Coronary artery (tissue), 2 donors: ENCODE data around the gene DST.

Experiments
- DNase-seq: peaks from one replicate; pipeline ENCODE4 v3.0.0-alpha.2; 2017; ENCODE audit warnings: low spot score
- H3K27ac ChIP-seq, 2 donors: fragments of 200-600 bp; sonication (generic); one replicate each; pipeline ENCODE4 v1.5.1; 2016 to 2019
- H3K4me3 ChIP-seq: fragments of 200-600 bp; sonication (generic); 2 replicates; pipeline ENCODE4 v1.5.1; 2016; ENCODE audit warnings: mild to moderate bottlenecking, moderate library complexity
- TF ChIP-seq, protein P1 (sequence below): fragments of 200-600 bp; sonication (generic); IDR thresholded peaks from one replicate; pipeline ENCODE4 v1.5.1; 2019; ENCODE audit warnings: antibody characterized with exemption

The DST gene

DNA sequence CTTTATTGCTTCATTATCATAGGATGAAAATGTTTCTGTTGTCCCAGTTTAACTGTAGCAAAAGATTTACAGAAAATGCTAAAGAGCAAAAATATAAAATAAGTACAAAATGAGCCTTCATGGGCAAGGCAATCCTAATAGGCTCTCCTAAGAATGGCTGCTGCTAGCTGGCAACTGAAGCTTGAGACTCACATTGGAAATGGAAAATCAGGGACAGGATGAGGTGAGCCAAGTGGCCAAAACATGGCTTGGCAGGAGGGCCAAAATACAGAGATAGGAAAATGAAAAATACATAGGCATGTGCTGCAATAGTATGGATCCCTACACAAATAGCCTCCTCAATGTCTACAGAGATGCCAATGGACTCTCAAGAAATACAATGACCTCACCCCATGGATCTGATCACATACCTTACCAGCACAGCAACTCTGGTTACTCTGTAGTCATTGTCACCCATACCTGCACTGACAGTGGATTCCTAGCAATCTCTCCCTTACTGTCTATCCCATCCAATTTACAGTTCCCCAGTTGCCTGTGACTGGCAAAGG lies 105.4 kb downstream of the DST start:
- peak overlapping the region; percentile 7 to 57 for H3K27ac ChIP-seq
- DNase-seq, result no peak
- TF ChIP-seq, protein P1, sequence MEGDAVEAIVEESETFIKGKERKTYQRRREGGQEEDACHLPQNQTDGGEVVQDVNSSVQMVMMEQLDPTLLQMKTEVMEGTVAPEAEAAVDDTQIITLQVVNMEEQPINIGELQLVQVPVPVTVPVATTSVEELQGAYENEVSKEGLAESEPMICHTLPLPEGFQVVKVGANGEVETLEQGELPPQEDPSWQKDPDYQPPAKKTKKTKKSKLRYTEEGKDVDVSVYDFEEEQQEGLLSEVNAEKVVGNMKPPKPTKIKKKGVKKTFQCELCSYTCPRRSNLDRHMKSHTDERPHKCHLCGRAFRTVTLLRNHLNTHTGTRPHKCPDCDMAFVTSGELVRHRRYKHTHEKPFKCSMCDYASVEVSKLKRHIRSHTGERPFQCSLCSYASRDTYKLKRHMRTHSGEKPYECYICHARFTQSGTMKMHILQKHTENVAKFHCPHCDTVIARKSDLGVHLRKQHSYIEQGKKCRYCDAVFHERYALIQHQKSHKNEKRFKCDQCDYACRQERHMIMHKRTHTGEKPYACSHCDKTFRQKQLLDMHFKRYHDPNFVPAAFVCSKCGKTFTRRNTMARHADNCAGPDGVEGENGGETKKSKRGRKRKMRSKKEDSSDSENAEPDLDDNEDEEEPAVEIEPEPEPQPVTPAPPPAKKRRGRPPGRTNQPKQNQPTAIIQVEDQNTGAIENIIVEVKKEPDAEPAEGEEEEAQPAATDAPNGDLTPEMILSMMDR, result no peak
- peak overlapping the region; percentile 70 for H3K4me3 ChIP-seq

DNA sequence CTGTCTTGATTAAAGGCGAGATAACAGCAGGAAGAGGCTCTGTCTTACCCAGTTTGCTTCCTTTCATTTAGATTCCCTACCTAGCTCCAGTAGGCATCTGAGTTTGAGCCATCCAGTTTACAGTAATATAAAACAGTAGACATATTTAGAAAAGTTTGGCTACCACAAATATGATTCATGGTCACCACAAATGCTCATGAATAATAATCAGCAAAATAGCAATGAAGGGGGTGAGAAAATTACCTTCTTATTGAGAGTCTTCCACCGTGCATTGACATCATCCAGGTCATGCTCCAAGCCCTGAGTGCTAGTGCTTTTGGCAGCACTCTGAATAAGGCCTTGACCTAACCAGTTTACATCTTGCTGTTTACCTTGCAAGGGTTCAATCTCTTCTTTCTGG lies 106.2 kb downstream of the DST start:
- H3K27ac ChIP-seq, result no peak overlapping the region
- no peak for DNase-seq
- TF ChIP-seq, protein P1, result no peak
- H3K4me3 ChIP-seq, result peak overlapping the region; percentile 70

DNA sequence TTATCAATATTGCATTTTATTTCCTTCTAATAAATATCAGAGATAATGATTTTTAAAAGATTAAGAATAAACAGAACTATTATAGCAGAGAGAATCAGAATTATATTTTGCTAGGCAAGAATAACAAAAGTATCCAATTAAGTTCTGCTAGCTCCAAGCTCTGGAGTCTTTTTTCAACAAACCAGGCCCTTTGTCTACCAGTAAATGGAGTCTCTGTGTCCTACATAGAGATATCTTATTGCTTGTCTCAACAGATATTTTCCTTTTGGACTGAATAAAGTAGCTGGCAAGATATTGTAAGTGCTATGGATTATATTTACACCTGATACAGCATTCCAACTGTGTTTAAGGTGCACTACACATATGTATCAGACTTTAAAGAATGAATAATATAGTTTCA lies 107.1 kb downstream of the DST start:
- TF ChIP-seq, protein P1, result no peak
- DNase-seq, result no peak
- Histone ChIP-seq H3K27ac (no peak overlapping the region), H3K4me3 (no peak overlapping the region)

DNA sequence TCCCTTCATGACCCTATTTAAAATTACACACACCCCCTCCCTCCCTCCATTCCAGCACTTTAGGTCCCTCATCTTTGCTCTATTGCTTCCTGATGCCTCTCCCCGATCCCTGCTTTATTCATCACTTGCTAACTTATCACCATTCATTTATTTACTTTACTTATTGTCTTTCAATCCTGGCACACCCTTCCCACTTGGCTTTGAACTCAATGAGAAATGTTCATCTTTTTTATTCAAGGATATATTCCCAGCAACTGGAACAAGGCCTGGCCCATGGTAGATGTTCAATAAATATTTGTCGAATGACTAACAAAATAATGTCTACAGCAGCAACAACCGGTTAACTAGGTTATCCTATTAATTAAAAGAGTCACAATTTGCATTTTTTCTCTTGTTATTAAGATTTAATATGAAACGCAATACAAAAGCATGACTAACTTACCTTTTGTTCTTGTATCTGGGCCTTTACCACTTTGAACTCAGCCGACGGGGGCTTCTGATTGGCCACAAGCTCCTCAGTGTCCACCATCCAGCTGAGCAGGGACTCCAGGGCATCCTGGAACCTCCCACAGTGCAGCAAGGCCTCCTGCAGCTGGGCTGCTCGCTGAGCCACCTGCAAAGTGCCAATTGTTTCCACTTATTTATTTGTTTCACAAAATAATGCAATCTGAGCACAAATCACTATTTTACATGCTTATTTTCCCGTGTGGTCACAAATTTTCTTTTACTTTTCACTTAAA lies 107.8 kb downstream of the DST start:
- Histone ChIP-seq H3K4me3 (no peak overlapping the region), H3K27ac (no peak overlapping the region)
- TF ChIP-seq, protein P1, result no peak
- no peak for DNase-seq

DNA sequence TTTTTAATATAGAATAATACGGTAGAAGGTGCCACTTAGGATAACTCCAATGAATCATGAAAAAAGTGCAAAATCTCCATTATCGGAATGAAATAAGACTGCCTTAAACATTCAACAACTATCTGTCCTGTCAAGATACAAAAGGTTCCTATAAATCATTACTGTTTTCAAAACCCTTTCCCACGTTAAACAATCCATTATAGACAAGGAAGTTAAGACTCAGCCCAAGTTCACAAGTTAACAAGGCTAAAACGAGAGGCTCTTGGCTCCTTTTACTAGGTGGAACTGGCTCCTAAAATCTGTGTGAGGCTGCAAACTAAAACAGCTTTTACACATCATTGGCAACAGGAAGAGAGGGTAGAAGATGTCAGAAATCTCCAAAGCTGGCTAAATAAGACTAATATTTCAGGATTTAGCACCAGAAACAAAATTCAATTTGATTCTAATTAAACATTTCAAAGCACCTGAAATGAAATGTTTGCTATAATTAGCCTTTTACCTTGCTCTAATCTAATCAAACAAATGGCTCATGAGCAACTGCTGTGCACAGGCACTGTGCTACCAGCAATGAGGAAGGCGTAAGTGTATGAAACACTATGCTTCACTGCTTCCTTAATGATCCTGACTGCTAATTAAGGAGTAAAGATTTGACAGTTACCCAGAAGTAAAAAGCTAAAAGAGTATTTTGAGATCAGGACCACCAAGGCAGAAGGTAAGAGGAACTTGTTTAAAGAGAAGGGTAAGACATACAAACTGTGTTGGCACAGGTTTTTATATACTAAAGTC lies 109.7 kb downstream of the DST start:
- DNase-seq, result no peak
- TF ChIP-seq, protein P1, result no peak
- no peak overlapping the region for H3K27ac ChIP-seq
- H3K4me3 ChIP-seq, result no peak overlapping the region

DNA sequence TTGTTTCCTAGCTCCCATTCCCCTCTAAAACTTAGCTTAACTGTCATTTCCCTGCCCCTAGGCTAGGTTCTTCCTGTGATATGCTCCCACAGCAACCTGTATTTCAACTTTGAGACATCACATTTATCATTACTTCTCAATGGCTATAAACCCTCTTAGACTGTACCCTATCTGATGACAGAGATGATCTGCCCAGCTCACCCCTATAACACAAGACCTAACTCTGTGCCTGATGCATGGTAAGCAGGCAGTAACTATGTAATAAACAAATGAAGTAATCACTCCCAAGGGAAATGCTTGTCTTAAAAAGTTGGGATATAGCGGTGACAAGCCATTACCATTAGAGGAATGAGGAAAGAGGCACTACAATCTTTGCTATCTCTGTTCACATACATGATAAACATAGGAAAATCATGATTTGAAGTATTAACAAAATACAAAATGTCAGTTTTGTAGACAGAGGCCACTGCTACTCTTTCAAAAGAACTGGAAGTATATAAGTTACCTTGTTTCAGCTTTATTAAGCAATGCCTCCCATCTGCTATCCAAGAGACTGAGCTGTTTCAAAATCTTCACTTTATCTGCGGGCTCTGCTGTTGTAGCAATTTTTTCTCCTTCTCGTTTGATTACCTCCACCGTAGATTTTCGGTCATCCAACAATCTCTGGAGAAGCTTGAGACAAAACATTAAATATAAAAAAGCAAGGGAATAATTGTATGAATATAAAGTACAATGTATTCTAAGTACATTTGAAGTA lies 110.7 kb downstream of the DST start:
- TF ChIP-seq, protein P1, result no peak

More for the DNA sequence above, 110.7 kb downstream of the DST start:
- no peak overlapping the region for H3K4me3 ChIP-seq
- DNase-seq, result no peak
- no peak overlapping the region for H3K27ac ChIP-seq
